ENCODE results near the gene LHPP. TPM values are rescaled to one million over a fixed set of nuclear protein-coding genes. Genes with fewer than 3 reads are reported as not detected.

LHPP gene
- polyA plus RNA-seq, 3 donors, result 19.1 to 24.0 (median 20.0) TPM

GRCh38 chr10:124650263-124650662 is 188.6 kb downstream of the LHPP start:
- DNase-seq (ENCODE audit: low read depth in 3 of 3, low spot score in 2 of 3), result no peak

DNA sequence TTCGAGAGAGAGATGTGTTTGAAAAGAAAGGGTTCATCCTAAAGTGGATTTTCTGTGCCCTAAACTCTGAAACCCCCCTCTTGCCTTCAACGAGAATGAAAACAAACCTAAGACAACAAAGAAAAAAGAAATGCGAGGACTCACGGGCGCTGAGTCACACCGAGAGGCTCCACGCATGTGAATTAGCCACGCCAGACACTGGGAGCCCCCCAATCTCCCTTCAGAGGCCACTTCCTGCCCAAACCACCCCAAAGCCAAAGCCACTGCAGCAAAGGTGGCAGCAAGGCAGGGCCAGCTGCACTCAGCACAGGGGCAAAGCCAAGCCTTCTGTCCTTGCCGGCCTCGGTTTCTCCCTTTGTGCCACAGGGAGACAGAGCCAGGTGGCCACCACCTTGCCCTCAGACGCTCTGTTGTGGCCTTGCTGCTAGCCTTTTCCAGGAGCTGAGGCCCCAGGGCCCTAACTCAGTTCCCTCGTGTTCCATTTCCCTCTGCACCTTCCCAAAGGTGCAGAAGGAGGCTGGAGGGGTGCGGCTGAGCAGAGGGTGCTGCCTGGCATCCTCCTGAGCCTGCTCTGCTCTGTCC is 189.3 kb downstream of the LHPP start:
- no peak for DNase-seq (ENCODE audit: low read depth in 3 of 3, low spot score in 2 of 3)

DNA sequence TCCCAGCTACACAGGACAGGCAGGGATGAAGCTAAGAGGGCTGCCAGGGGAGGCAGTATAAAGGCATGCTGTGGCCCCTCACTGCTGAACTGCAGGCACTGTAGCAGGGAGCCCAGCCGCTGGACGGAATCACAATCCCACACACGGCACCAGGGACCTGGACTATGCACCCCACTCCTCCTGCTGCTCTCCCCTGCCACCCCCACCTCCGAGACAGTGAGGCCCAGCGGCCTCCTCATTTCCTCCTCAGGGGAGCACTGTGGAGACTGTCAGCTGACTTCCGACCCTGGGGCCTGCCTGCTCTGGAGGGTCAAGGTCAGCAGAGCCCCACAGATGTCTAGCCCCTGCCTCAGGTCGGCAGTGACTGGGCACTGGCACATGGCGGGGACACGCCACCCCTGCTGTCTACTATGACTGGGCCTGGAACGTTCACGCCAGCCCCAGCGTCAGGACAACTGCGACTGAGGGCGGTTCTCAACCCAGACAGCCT is 189.8 kb downstream of the LHPP start:
- DNase-seq (ENCODE audit: low read depth in 3 of 3, low spot score in 2 of 3), result no peak

GRCh38 chr10:124652200-124652599 is 190.6 kb downstream of the LHPP start:
- DNase-seq (ENCODE audit: low read depth in 3 of 3, low spot score in 2 of 3), result no peak

DNA sequence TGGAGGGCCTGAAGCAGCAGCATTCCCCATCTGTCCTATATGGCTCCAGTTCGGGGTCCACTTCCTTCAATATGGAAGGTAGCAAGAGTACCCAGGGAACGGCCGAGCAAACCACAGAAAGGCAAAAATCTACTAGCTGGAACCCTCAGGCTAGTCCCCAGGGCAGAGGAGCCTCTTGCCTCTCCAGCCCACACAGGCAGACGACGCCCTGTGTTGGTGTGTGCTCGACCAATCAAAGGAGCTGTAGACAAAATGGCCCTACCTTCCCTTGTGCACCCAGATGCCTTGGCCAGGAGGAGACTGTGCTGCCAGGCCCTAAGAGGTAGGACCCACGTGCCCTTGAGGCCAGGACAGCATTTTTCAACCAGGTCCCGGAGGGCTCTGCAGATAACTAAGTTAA is 191.1 kb downstream of the LHPP start:
- no peak for DNase-seq (ENCODE audit: low read depth in 3 of 3, low spot score in 2 of 3)

GRCh38 chr10:124653311-124653710 is 191.7 kb downstream of the LHPP start:
- DNase-seq (ENCODE audit: low read depth in 3 of 3, low spot score in 2 of 3), result no peak

- DNase-seq (ENCODE audit: low read depth in 3 of 3, low spot score in 2 of 3), result no peak
Observed at GRCh38 chr10:124653811-124654651, 192.4 kb downstream of the LHPP start.

GRCh38 chr10:124654686-124655085 is 193.1 kb downstream of the LHPP start:
- no peak for DNase-seq (ENCODE audit: low read depth in 3 of 3, low spot score in 2 of 3)

DNA sequence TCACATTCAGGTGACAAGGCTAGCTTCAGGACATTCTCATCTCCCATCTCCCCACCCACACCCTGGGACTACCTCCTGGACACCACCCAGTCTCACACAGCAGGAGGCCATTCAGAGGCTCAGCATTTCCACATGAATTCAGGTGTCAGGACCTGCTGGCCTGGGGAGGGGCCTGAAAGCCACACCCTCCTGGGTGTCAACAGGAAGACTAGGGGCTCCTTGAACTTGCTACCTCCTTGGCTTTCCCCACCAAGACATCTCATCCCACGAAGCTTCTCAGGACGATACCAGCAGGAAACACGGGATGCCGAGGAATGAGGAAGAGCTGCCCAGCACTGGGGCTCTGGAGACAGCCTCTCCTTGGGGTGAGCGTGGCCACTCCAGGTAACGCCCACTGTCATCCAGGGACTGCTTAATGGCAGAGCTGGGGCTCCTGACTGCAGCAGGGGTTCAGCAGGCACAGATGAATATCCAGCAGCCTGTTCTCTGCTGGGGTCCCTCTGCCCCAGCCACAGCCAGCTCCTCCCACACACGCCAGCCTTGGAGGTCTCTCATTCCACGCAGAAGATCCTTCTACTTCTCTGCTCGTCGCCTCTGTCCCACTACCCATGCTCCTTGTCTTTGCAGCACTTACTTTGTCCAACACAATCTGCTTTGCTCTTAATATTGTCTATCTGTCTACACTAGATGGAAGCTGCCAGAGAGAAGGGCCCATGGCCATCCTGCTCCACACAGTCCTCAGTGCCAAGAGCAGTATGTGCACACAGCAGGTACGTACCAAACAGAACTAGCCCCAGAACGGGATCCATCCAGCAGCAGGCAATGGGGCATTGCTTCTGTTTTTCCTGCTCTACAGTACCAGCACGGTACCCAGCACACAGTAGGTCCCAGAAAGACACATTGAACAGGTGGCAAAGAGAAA is 193.8 kb downstream of the LHPP start:
- DNase-seq (ENCODE audit: low read depth in 3 of 3, low spot score in 2 of 3), result no peak

DNA sequence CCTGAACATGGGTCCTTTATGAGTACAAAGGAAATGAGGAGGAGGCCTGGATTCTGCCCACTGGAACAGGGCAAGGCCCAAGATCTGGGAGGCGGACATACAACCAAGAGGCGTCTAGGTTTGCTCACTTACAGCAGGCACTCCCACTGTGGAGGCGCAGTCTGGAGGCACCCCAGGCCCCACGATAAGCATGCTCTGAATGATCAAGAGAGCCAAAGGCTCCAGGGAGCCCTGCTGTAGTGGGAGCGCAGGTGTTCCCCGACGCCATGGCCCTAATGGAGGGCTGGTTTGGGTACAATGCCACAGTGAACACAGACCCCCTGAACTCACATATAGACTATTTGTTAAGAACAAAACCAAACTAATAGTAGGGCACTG is 194.5 kb downstream of the LHPP start:
- no peak for DNase-seq (ENCODE audit: low read depth in 3 of 3, low spot score in 2 of 3)

- DNase-seq (ENCODE audit: low read depth in 3 of 3, low spot score in 2 of 3), result no peak
Observed at GRCh38 chr10:124656541-124656940, 194.9 kb downstream of the LHPP start.

DNA sequence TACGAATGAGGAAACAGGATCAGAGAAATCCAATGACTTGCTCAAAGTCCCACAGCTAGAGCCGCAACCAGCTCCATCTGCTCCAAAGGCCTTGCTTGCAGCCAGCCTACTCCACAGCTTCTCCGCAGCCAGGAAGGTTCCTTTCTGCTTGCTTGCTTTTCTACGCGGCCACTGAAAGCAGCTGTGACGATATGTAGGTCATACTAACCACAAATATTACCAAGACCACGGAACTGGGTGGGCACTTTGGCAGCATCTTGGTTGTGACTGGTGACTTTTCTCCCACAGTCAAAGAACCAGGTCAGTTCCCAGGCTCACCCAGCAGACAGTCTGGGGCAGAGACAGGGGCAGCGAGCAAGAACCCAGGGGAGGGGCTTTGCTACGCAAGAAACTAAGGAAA is 196.2 kb downstream of the LHPP start:
- no peak for DNase-seq (ENCODE audit: low read depth in 3 of 3, low spot score in 2 of 3)

GRCh38 chr10:124658591-124659242 is 197.1 kb downstream of the LHPP start:
- no peak for DNase-seq (ENCODE audit: low read depth in 3 of 3, low spot score in 2 of 3)

GRCh38 chr10:124659380-124659779 is 197.8 kb downstream of the LHPP start:
- DNase-seq (ENCODE audit: low read depth in 3 of 3, low spot score in 2 of 3), result no peak

GRCh38 chr10:124660404-124661125 is 198.9 kb downstream of the LHPP start:
- DNase-seq (ENCODE audit: low read depth in 3 of 3, low spot score in 2 of 3), result no peak

DNA sequence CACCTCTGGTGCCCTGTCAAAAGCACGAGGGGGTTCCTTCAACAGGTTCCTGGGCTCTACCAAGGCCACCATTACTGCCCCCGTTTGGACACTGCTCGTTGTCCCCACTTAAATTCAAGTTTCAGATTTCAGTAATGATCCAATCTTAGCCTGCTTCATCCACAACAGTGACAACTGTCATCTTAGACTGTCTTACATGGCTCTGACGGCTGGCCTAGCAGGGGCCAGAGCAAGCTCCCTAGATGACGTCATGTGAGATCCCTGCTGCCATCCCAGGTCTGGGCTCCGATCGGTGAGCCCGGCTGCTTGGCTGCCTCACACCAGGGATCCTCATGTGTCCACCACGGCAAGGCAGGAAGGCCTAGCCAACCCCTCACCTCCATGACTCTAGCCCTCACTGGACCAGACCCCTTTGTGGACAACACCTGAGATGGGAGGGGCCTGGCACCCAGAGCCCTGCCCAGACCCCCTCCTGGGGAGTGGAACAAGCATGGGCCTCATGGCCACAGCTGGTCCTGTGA is 200.1 kb downstream of the LHPP start:
- DNase-seq (ENCODE audit: low read depth in 3 of 3, low spot score in 2 of 3), result no peak

- no peak for DNase-seq (ENCODE audit: low read depth in 3 of 3, low spot score in 2 of 3)
Observed at GRCh38 chr10:124663228-124663627, 201.6 kb downstream of the LHPP start.

All from right renal cortex interstitium (tissue), 3 donors.